Measurements from ENCODE around the gene CREB1. TPM values are rescaled to one million over a fixed set of nuclear protein-coding genes. Genes with fewer than 3 reads are reported as not detected.

Gene CREB1
- total RNA-seq, 1 experiment from 2014 or later, result 47.7 TPM

Other genes with a start within 250 kb of the CREB1 start
- gene METTL21A, start 95.4 kb downstream of the CREB1 start, total RNA-seq (2014; rRNA removed; shearing (Covaris generic)), result 22.2 and 29.0 TPM in 2 replicates
- gene CCNYL1, start 181.7 kb downstream of the CREB1 start, total RNA-seq (2014; rRNA removed; shearing (Covaris generic)), result 5.0 and 9.9 TPM in 2 replicates
- gene FZD5, start 239.9 kb downstream of the CREB1 start, total RNA-seq (2014; rRNA removed; shearing (Covaris generic)), result 4.1 and 4.3 TPM in 2 replicates